Heart right ventricle (tissue), 16 donors: Measurements from ENCODE around the gene PCP4L1. TPM values are rescaled to one million over a fixed set of nuclear protein-coding genes. Genes with fewer than 3 reads are reported as not detected.

Source experiments
- ATAC-seq, 8 donors: fragments of 200-7000 bp; cut with Tn5 transposase; one replicate each; pipeline ENCODE4 v1.9.1; 2020; ENCODE audit warnings: mild to moderate bottlenecking in 8 of 8, moderate library complexity in 8 of 8, moderate number of reproducible peaks in 1 of 8
- DNase-seq, 2 donors: peaks; one replicate each; pipeline ENCODE4 v3.0.0-alpha.2; 2020
- H3K27ac ChIP-seq, 10 donors: fragments of 200-600 bp; sonication (generic) in 2 of 10; one replicate each; pipeline versions ENCODE4 v1.5.0 to v1.8.0; 2020 to 2022; ENCODE audit warnings: mild to moderate bottlenecking in 3 of 10
- H3K27me3 ChIP-seq, 7 donors: fragments of 200-600 bp; one replicate each; pipeline ENCODE4 v1.8.0; 2021 to 2022; ENCODE audit warnings: mild to moderate bottlenecking in 2 of 7
- H3K36me3 ChIP-seq, 9 donors: fragments of 200-600 bp; sonication (generic) in 1 of 9; one replicate each; pipeline versions ENCODE4 v1.5.0 to v1.8.0; 2020 to 2022; ENCODE audit warnings: mild to moderate bottlenecking in 2 of 9
- H3K4me1 ChIP-seq, 9 donors: fragments of 200-600 bp; sonication (generic) in 1 of 9; one replicate each; pipeline versions ENCODE4 v1.5.0 to v1.8.0; 2020 to 2022; ENCODE audit warnings: mild to moderate bottlenecking in 4 of 9
- H3K4me3 ChIP-seq, 10 donors: fragments of 200-600 bp; sonication (generic) in 2 of 10; one replicate each; pipeline versions ENCODE4 v1.5.0 to v1.8.0; 2020 to 2022; ENCODE audit warnings: mild to moderate bottlenecking in 7 of 10, moderate library complexity in 2 of 10
- H3K9me3 ChIP-seq, 11 donors: fragments of 200-600 bp in 10 of 11; sonication (generic) in 2 of 11; one replicate each; pipeline versions ENCODE4 v1.5.0 to v1.8.0; 2013 to 2022; ENCODE audit warnings: mild to moderate bottlenecking in 2 of 11, control low read depth in 1 of 11, moderate library complexity in 1 of 11
- WGBS, 2 donors: extraction: QIAGEN DNeasy Blood & Tissue Kit; methylation state at CpG; one replicate each; pipeline ENCODE4 v1.1.7; 2013; ENCODE audit warnings: inconsistent platforms in 1 of 2; 5-methylcytosine and 5-hydroxymethylcytosine counted together
- intact Hi-C, 10 donors: fragments of 100-400 bp; cut with DNase I; formaldehyde crosslinking; loops; one replicate each; pipeline versions ENCODE4 v1.11.1 to v1.14.2; 2022
- polyA plus RNA-seq, 2 donors: library from polyadenylated mRNA; stranded (reverse); fragments of 200-250 nt; gene quantifications; one replicate each; pipeline ENCODE4 v1.2.3, GENCODE V29; 2013
- total RNA-seq, 10 donors: library from RNA; stranded (reverse); fragmentation: NEBNext Ultra II Directional in 3 of 10; extraction: Animal tissue kit (Norgen Biotek cat#: 25700) in 3 of 10; gene quantifications; one replicate each; pipeline versions ENCODE4 v1.2.1 to v1.2.4, GENCODE V29; 2021 to 2023
- TF ChIP-seq, protein P1 (sequence below), 9 donors: fragments of 200-600 bp; sonication (generic) in 2 of 9; IDR thresholded peaks; one replicate each; pipeline versions ENCODE4 v1.5.0 to v1.8.0; 2021 to 2022; ENCODE audit warnings: antibody characterized with exemption in 9 of 9, mild to moderate bottlenecking in 5 of 9, moderate library complexity in 1 of 9
- donor health status: Arrhythmogenic right ventricular cardiomyopathy.
- donor health status: ischemic (EF 13 %, LVEDD 7.1; RV severe dilation, severe dysfunction).
- donor health status: healthy with polysubstance abuse.
- donor health status: DM: no; HTN: yes; CAD: no.
- donor health status: DM: no; HTN: no; CAD: no.
- donor health status: ischemic (EF 25% LVEDD 6.9; RV normal size, moderate dysfunction).
- donor health status: ischemic (EF 25% LVEDD 5.7; RV mildly dilated, moderate dysfunction).
- donor health status: healthy.
- donor health status: DM: yes; HTN: yes; CAD: no.
- donor health status: Ischemic cardiomyopathy.
- donor health status: ischemic (EF 35%, LVEDD 5.7; RV mildly dilated, moderate dysfunction).
- donor health status: nonischemic (EF 11% LVEDD 7.7; RV severe dilation, severe dysfunction).
- donor health status: DM: yes; HTN: yes; CAD: no.
- donor health status: PGD.
- donor health status: ischemic (EF 29% LVEDD 5.4; RV normal size, mild dysfunction).
- donor health status: nonischemic (EF 23%, LVEDD 6.1; RV moderate dilation, normal function).

PCP4L1 gene
- total and polyA plus RNA-seq, 12 donors, result 0.29 to 1.0 (median 0.46) TPM; not detected in 1

- Histone ChIP-seq H3K36me3 (peaks cover 0 to 14% (median 0%) of the 10 kb centered on the region in 9 donors), H3K4me1 (peaks cover 0 to 35% (median 0%) of the 10 kb centered on the region in 9 donors), H3K27ac (no peak overlapping the region), H3K9me3 (no peaks in the 10 kb centered on the region), H3K27me3 (no peaks in the 10 kb centered on the region), H3K4me3 (no peak overlapping the region)
- WGBS, 2 donors, result 76 to 81% methylated on average over 9 of the region's 9 CpGs
- no peak for DNase-seq
- TF ChIP-seq, protein P1, sequence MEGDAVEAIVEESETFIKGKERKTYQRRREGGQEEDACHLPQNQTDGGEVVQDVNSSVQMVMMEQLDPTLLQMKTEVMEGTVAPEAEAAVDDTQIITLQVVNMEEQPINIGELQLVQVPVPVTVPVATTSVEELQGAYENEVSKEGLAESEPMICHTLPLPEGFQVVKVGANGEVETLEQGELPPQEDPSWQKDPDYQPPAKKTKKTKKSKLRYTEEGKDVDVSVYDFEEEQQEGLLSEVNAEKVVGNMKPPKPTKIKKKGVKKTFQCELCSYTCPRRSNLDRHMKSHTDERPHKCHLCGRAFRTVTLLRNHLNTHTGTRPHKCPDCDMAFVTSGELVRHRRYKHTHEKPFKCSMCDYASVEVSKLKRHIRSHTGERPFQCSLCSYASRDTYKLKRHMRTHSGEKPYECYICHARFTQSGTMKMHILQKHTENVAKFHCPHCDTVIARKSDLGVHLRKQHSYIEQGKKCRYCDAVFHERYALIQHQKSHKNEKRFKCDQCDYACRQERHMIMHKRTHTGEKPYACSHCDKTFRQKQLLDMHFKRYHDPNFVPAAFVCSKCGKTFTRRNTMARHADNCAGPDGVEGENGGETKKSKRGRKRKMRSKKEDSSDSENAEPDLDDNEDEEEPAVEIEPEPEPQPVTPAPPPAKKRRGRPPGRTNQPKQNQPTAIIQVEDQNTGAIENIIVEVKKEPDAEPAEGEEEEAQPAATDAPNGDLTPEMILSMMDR (IDR thresholded peaks at IDR 0.05), result no peak
- ATAC-seq, result no peak
- intact Hi-C loops, result no loop called here
Observed at GRCh38 chr1:161299347-161299746, 40.8 kb downstream of the PCP4L1 start.

DNA sequence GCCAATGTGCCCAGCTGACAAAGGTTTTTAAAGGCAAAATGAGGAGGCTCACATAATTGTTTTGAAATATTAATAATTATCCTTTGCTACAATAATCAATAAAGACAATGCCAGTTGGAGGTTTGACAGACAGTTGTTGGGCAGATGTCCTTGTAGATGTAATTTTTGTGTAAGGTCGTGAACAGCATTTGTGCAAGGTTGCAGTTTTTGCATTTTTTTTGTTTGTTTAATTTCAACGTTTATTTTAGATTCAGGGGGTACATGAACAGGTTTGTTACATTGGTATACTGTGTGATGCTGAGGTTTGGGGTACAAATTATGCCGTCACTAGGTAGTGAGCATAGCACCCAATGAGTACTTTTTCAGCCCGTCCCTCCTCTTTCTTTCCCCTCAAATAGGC, 41.9 kb downstream of the PCP4L1 start:
- Histone ChIP-seq H3K27me3 (no peaks in the 10 kb centered on the region), H3K4me1 (peaks cover 0 to 45% (median 9%) of the 10 kb centered on the region in 9 donors), H3K4me3 (no peak overlapping the region), H3K9me3 (no peaks in the 10 kb centered on the region), H3K36me3 (peaks cover 0 to 14% (median 0%) of the 10 kb centered on the region in 9 donors), H3K27ac (no peak overlapping the region)
- no peak for ATAC-seq
- intact Hi-C loops, result no loop called here
- TF ChIP-seq, protein P1 (IDR thresholded peaks at IDR 0.05), result no peak
- WGBS, 2 donors, result 84 to 92% methylated on average over 4 of the region's 4 CpGs
- DNase-seq, result no peak

- H3K27ac ChIP-seq, result peak overlapping the region in 8 of 10 donors; percentile 28 to 93 (median 62)
- H3K4me1 ChIP-seq, result peaks cover 0 to 52% (median 13%) of the 10 kb centered on the region in 9 donors
- TF ChIP-seq, protein P1 (IDR thresholded peaks at IDR 0.05), result no peak
- H3K36me3 ChIP-seq, result peaks cover 0 to 14% (median 0%) of the 10 kb centered on the region in 9 donors
- peaks cover 0 to 3% (median 0%) of the 10 kb centered on the region in 7 donors for H3K27me3 ChIP-seq
- ATAC-seq, result peak in 3 of 8 donors; percentile 2 to 34 (median 12)
- intact Hi-C loops, result loop anchor here in 2 of 10 donors (1.0 to 5.0 kb wide), 2 partner anchors 62 to 151 kb away; partner anchors contain the start of gene CFAP126 (in 1 of the 2)
- no peak for DNase-seq
- 22% methylated on average over 17 of the region's 17 CpGs for WGBS, 2 donors
- H3K4me3 ChIP-seq, result peak overlapping the region; percentile 51 to 75 (median 62)
- no peaks in the 10 kb centered on the region for H3K9me3 ChIP-seq
Observed at GRCh38 chr1:161304927-161305866, 46.7 kb downstream of the PCP4L1 start.

DNA sequence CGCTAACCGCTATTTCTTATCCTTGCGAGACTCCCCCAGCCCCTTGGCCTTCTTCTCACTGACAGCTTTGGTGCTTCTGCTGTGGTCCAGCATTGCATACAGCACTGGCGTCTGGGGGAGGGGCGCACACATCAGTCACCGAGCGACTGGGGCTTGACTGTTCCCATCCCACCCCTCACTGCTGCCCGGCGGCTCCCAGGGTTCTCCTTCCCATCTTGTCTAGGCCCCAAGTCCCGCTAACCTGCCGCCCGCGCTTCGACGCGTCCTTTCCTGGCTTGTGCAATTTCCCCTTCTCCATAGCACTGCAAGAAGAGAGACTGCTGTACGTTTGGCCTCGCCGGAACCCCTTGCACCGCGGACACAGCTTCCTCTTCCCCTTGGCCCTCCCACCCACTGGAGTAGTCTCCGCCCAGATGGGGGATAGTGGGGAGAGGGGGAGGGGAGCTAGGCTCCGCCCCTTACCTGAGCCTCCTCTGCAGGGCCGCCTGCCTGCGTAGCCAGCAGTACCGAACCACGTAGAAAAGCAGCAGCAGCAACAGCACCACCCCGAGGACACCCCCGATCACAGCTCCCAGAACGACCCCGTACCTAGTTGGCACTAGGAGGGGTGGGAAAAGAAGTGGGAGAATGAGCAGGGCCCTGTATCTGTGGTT, 47.4 kb downstream of the PCP4L1 start:
- peaks cover 0 to 3% (median 0%) of the 10 kb centered on the region in 7 donors for H3K27me3 ChIP-seq
- no peaks in the 10 kb centered on the region for H3K9me3 ChIP-seq
- H3K4me1 ChIP-seq, result peaks cover 0 to 52% (median 13%) of the 10 kb centered on the region in 9 donors
- TF ChIP-seq, protein P1 (IDR thresholded peaks at IDR 0.05), result peak in 5 of 9 donors; percentile 10 to 39 (median 31)
- H3K4me3 ChIP-seq, result peak overlapping the region; percentile 51 to 75 (median 62)
- WGBS, 2 donors, result 4 to 5% methylated on average over 31 of the region's 31 CpGs
- peak; percentile 85 to 94 (median 91) for ATAC-seq
- H3K36me3 ChIP-seq, result peaks cover 0 to 14% (median 0%) of the 10 kb centered on the region in 9 donors
- peak; percentile 75 to 77 for DNase-seq
- intact Hi-C loops, result loop anchor here in 1 of 10 donors (5.0 kb wide), 1 partner anchor 61 kb away; the partner anchor contains the start of gene CFAP126
- H3K27ac ChIP-seq, result peak overlapping the region in 8 of 10 donors; percentile 28 to 93 (median 62)
